ENCODE results near the gene KRTAP5-3. TPM values are rescaled to one million over a fixed set of nuclear protein-coding genes. Genes with fewer than 3 reads are reported as not detected.

KRTAP5-3 gene
- total RNA-seq, 1 experiment from 2014 or later = not detected

DNA sequence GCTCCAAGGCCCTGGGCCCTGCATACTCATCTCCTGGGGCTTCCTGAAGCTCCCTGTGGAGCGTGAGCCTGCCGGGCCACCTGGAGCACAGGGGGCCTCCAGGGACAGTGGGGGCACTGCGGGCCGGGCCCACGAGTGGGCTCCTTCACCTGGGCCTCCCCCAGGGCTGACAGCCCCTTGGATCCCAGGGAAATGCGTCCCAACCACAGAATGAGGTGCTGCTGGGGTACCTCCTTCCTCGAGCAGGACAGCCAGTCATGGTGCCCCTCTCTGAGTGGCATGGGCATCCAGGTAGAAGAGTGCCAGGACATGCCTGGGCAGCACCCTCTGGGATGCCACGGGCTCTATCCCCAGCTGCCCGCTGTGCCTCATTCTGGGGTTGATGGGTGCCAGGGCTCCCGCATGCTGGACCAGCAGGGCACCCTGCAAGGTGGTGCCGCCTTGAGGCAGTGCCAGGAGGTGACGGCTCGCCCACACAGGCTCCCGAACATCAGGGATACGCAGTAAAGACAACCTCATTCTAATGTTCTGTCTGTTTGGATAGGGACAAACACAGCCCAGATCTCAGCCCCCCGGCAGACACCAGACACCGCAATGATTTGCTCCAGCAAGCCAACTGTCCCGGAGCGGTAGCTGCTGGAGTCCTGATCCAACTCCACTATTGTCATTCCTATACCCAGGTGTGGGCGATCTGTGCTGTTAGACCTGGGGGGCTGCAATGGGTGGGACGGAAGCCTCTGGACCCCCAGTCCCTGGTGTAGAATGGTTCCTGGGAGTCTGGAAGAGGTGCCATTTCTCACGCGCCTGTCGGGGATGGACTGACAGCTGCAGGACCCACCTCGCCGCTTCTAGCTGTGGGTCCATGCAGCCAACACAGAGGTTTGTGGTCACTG, 47.2 kb upstream of the KRTAP5-3 start:
- no peak overlapping the region for H3K4me2 ChIP-seq (ENCODE audit: insufficient read depth, insufficient read length, low read length)
- H3K18ac ChIP-seq (ENCODE audit: insufficient read length, low read depth, low read length) = no peak overlapping the region
- no peaks in the 10 kb centered on the region for H4K20me1 ChIP-seq (ENCODE audit: control insufficient read depth, insufficient read depth, insufficient read length)
- no CpG with 5 or more reads among the region's 26 CpGs for WGBS (ENCODE audit: extremely low coverage, insufficient read length, low lambda C conversion rate)
- no peak overlapping the region for H3K14ac ChIP-seq (ENCODE audit: insufficient read depth, low read length)
- H3K27me3 Mint-ChIP-seq (ENCODE audit: low read depth) = peaks cover 49% of the 10 kb centered on the region
- TF ChIP-seq, protein P1, sequence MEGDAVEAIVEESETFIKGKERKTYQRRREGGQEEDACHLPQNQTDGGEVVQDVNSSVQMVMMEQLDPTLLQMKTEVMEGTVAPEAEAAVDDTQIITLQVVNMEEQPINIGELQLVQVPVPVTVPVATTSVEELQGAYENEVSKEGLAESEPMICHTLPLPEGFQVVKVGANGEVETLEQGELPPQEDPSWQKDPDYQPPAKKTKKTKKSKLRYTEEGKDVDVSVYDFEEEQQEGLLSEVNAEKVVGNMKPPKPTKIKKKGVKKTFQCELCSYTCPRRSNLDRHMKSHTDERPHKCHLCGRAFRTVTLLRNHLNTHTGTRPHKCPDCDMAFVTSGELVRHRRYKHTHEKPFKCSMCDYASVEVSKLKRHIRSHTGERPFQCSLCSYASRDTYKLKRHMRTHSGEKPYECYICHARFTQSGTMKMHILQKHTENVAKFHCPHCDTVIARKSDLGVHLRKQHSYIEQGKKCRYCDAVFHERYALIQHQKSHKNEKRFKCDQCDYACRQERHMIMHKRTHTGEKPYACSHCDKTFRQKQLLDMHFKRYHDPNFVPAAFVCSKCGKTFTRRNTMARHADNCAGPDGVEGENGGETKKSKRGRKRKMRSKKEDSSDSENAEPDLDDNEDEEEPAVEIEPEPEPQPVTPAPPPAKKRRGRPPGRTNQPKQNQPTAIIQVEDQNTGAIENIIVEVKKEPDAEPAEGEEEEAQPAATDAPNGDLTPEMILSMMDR (conservative IDR thresholded peaks at IDR 0.05) = no peak
- H3K27ac ChIP-seq (ENCODE audit: insufficient read length, low read depth, low read length) = no peak overlapping the region
- H4K8ac ChIP-seq (replicated peaks; ENCODE audit: insufficient read length, low read depth, low read length) = no peak overlapping the region
- no peaks in the 10 kb centered on the region for H3K23me2 ChIP-seq (ENCODE audit: insufficient read length, low read depth, low read length, poor library complexity, severe bottlenecking)
- DNase-seq = no peak
- H3K9ac ChIP-seq (ENCODE audit: extremely low read depth, insufficient read length, low read length) = no peak overlapping the region
- H4K91ac ChIP-seq (ENCODE audit: insufficient read length, low read depth, low read length) = no peak overlapping the region
- no peak overlapping the region for H2BK5ac ChIP-seq (ENCODE audit: insufficient read length, low read length)
- no peaks in the 10 kb centered on the region for H3K79me2 ChIP-seq (ENCODE audit: insufficient read depth, low read length)
- no peak overlapping the region for H3K27ac Mint-ChIP-seq
- H3K4ac ChIP-seq (ENCODE audit: low read depth, low read length) = no peak overlapping the region
- H3T11ph ChIP-seq (ENCODE audit: low read length) = no peak overlapping the region
- H2BK120ac ChIP-seq (ENCODE audit: low read depth, low read length, poor library complexity, severe bottlenecking) = no peak overlapping the region
- H2AFZ ChIP-seq (ENCODE audit: low read length) = no peak overlapping the region
- H3K36me3 Mint-ChIP-seq (ENCODE audit: insufficient read depth in 1 of 3, low read depth in 3 of 3) = no peaks in the 10 kb centered on the region
- H3K4me1 Mint-ChIP-seq = peaks cover 4 to 9% of the 10 kb centered on the region in 2 experiments; a peak in 3 of 4 replicates
- H2AK5ac ChIP-seq (ENCODE audit: insufficient read length, low read length) = no peak overlapping the region
- H3K4me3 Mint-ChIP-seq = no peak overlapping the region
- no peak overlapping the region for H3K23ac ChIP-seq (ENCODE audit: insufficient read length, low read depth, low read length)
- H2BK15ac ChIP-seq (ENCODE audit: low read depth, low read length) = no peak overlapping the region
- no peaks in the 10 kb centered on the region for H3K4me1 ChIP-seq (ENCODE audit: insufficient read depth, low read length)
- H4K5ac ChIP-seq (ENCODE audit: insufficient read length, low read depth, low read length) = no peak overlapping the region
- no peaks in the 10 kb centered on the region for H3K79me1 ChIP-seq (ENCODE audit: insufficient read depth, low read depth, low read length, poor library complexity, severe bottlenecking)
- no peaks in the 10 kb centered on the region; the same call in 1 of the 2 replicates for H3K27me3 ChIP-seq (ENCODE audit: insufficient read depth, low read length)
- no peak overlapping the region for H2BK12ac ChIP-seq (ENCODE audit: insufficient read length, low read depth, low read length)
- no peaks in the 10 kb centered on the region for H3K9me3 Mint-ChIP-seq
- no peaks in the 10 kb centered on the region for H3K9me3 ChIP-seq (ENCODE audit: control insufficient read depth, low read depth, low read length)
- no peak overlapping the region for H2BK20ac ChIP-seq (ENCODE audit: low read depth, low read length, poor library complexity, severe bottlenecking)
- no peak overlapping the region for H3K56ac ChIP-seq (ENCODE audit: insufficient read length, low read depth, low read length)
